Panc1 (cell line): ENCODE measurements around the gene ASCL2.

Experiments used
- CTCF ChIP-seq: fragments of 450-650 bp; IDR thresholded peaks from 2 replicates; pipeline ENCODE4 v1.5.1; 2017; ENCODE audit warnings: mild to moderate bottlenecking
- REST ChIP-seq, 2 experiments: IDR thresholded peaks; 2 replicates each; pipeline ENCODE4 v1.6.1; 2011 to 2012; ENCODE audit warnings: low read depth in 2 of 2, control low read depth in 1 of 2, low read length in 1 of 2, mild to moderate bottlenecking in 1 of 2, moderate library complexity in 1 of 2; ENCODE audit not compliant: insufficient read depth in 1 of 2
- SIN3A ChIP-seq: IDR thresholded peaks from 2 replicates; pipeline ENCODE4 v1.6.1; 2012; ENCODE audit warnings: low read depth, mild to moderate bottlenecking, low read length, moderate library complexity, borderline replicate concordance; ENCODE audit not compliant: insufficient read depth

DNA sequence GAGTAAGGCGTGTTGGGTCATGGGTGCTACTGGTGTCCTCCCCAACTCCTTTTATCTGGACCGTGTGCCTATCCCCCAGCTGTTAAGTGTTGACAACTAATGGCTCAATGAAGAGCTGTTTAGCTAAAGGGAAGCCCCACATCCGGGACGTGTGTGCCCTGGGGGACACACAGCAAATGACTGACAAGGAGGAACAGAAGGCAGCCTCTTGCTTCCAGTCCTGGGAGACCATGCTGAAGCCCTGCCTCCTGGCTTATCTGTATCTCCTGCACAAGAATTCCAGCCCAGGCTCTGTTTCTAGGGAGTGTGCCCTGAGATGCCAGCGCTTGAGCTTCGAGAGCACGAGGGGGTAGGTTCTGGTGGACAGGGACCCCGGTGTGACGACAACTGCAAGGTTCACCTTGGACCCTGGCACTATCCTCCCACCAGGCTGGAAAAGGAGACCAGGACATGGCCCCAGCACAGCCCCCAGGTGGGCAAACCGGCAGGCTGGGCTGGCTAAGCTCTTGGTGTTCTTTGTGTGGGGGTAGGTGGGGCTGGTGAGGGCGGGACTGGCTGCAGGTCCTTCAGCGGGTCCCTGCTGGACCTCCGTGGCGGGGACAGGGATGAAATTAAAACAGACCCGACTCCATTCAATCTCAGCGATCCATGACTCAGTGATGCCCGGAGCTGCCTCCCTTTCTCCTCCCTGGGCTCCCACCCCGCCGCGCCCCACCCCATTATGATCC is 21.0 kb downstream of the ASCL2 start:
- TF ChIP-seq CTCF (no peak), SIN3A (no peak), REST (IDR thresholded peaks at IDR 0.05; ENCODE audit: insufficient read depth in 1 of 2, low read depth in 2 of 2, low read length in 1 of 2) (no peak)
